ENCODE results near the gene SH3BGRL. TPM values are rescaled to one million over a fixed set of nuclear protein-coding genes. Genes with fewer than 3 reads are reported as not detected.

SH3BGRL gene
- total RNA-seq, 1 donor from 2014 or later: 88.0 TPM

Other genes with a start within 250 kb of the SH3BGRL start
- 0.41 TPM for gene HMGN5, start 189 bp upstream of the SH3BGRL start, total RNA-seq

All from frontal cortex (tissue), 1 donor.